T-cell (primary cell): ENCODE measurements around the gene ISY1. TPM values are rescaled to one million over a fixed set of nuclear protein-coding genes. Genes with fewer than 3 reads are reported as not detected.
"Not testable (repeated sequence)": the region's sequence is repeated elsewhere in the genome, so short reads cannot be mapped to it uniquely, and the experiment has no call there.

Experiments used
- ATAC-seq, 4 experiments: fragments of 200-7000 bp in 3 of 4; fragments of 150-1000 bp in 1 of 4; cut with Tn5 transposase; replicated peaks in 1 of 4; 1 replicate in 3 of 4; 2 replicates in 1 of 4; pipeline ENCODE4 v1.10.0; 2021; ENCODE audit warnings: moderate library complexity in 3 of 4, mild to moderate bottlenecking in 2 of 4, moderate number of reproducible peaks in 1 of 4
- CTCF ChIA-PET, 2 donors: fragments of 300-600 bp; sonication (Branson Sonifier 250); formaldehyde crosslinking; loops; one replicate each; lab custom pipeline; 2022; ENCODE audit warnings: antibody characterized with exemption in 2 of 2; lab: Charles Lee
- POLR2A ChIA-PET, 2 donors: fragments of 300-600 bp; sonication (Branson Sonifier 250); formaldehyde crosslinking; loops; one replicate each; lab custom pipeline; 2022; ENCODE audit warnings: antibody characterized with exemption in 2 of 2; lab: Charles Lee
- DNase-seq, 35 experiments: peaks; one replicate each; pipeline versions ENCODE4 v3.0.0 to v3.0.0-alpha.2; 2013 to 2023
- H3K27ac ChIP-seq: one replicate; pipeline ENCODE4 v1.5.1; 2013; ENCODE audit warnings: low read length
- H3K27me3 ChIP-seq, 2 experiments: replicated peaks in 1 of 2; 1 replicate in 1 of 2; 2 replicates in 1 of 2; pipeline versions ENCODE4 v1.6.1 to v1.7.0; 2013; ENCODE audit warnings: low read length in 1 of 2, mixed read lengths in 1 of 2; ENCODE audit not compliant: control insufficient read depth in 2 of 2, insufficient read depth in 2 of 2; ENCODE audit errors: extremely low read depth in 1 of 2
- H3K36me3 ChIP-seq, 2 donors: 1 replicate in 1 of 2; 2 replicates in 1 of 2; pipeline versions ENCODE4 v1.6.1 to v1.7.0; 2013; ENCODE audit warnings: low read length in 1 of 2; ENCODE audit not compliant: control insufficient read depth in 2 of 2, insufficient read depth in 1 of 2; ENCODE audit errors: extremely low read depth in 1 of 2
- H3K4me1 ChIP-seq, 2 experiments: 1 replicate in 1 of 2; 2 replicates in 1 of 2; pipeline versions ENCODE4 v1.6.1 to v1.7.0; 2013; ENCODE audit warnings: low read length in 2 of 2, mixed read lengths in 1 of 2; ENCODE audit not compliant: insufficient read depth in 2 of 2, control insufficient read depth in 1 of 2; ENCODE audit errors: extremely low read depth in 1 of 2
- H3K4me3 ChIP-seq, 2 donors: 1 replicate in 1 of 2; 2 replicates in 1 of 2; pipeline versions ENCODE4 v1.5.1 to v1.7.0; 2013; ENCODE audit warnings: mild to moderate bottlenecking in 2 of 2, low read length in 1 of 2, moderate library complexity in 1 of 2; ENCODE audit not compliant: control insufficient read depth in 1 of 2; ENCODE audit errors: extremely low read depth in 1 of 2
- H3K9me3 ChIP-seq: 2 replicates; pipeline ENCODE4 v1.7.0; 2013
- H3K27ac Mint-ChIP-seq, 2 donors: one replicate each; pipeline ENCODE4 v1.8.0; 2020 to 2021; ENCODE audit warnings: mild to moderate bottlenecking in 2 of 2, mixed read lengths in 2 of 2
- H3K27me3 Mint-ChIP-seq, 2 donors: one replicate each; pipeline ENCODE4 v1.8.0; 2021 to 2022; ENCODE audit warnings: mixed read lengths in 2 of 2
- H3K36me3 Mint-ChIP-seq: one replicate; pipeline ENCODE4 v1.8.0; 2021; ENCODE audit warnings: mixed read lengths
- H3K4me1 Mint-ChIP-seq, 3 donors: one replicate each; pipeline ENCODE4 v1.8.0; 2020 to 2022; ENCODE audit warnings: mixed read lengths in 3 of 3, mild to moderate bottlenecking in 1 of 3
- H3K4me3 Mint-ChIP-seq, 3 donors: one replicate each; pipeline ENCODE4 v1.8.0; 2020 to 2022; ENCODE audit warnings: mild to moderate bottlenecking in 3 of 3, mixed read lengths in 3 of 3, moderate library complexity in 3 of 3
- H3K9me3 Mint-ChIP-seq, 3 donors: one replicate each; pipeline ENCODE4 v1.8.0; 2020 to 2022; ENCODE audit warnings: mixed read lengths in 3 of 3
- WGBS: methylation state at CpG from one replicate; pipeline ENCODE4 v1.1.5; 2013; ENCODE audit warnings: missing lambda C conversion rate; ENCODE audit not compliant: insufficient coverage; 5-methylcytosine and 5-hydroxymethylcytosine counted together
- total RNA-seq, 35 experiments: library from RNA in 6 of 35; stranded (reverse) in 6 of 35; fragments of 120-200 nt in 1 of 35; gene quantifications; one replicate each; pipeline versions ENCODE4 v1.2.1 to v1.2.4 and lab custom pipeline; 2013 to 2026

The ISY1 gene
- total RNA-seq, 5 donors from 2014 or later (not counting 1 experiment from before 2014, with no cell fraction given), result 34.8 to 42.0 (median 35.9) TPM

- Mint-ChIP-seq H3K4me3 (peak overlapping the region; percentile 95 to 98 (median 96)), H3K4me1 (peaks cover 34 to 48% (median 45%) of the 10 kb centered on the region in 3 donors), H3K36me3 (peaks cover 25% of the 10 kb centered on the region), H3K27me3 (no peaks in the 10 kb centered on the region), H3K9me3 (no peaks in the 10 kb centered on the region), H3K27ac (peak overlapping the region; percentile 98 to 99)
- Histone ChIP-seq H3K27ac (peak overlapping the region; percentile 94), H3K4me1 (peaks cover 12 to 15% of the 10 kb centered on the region in 2 experiments), H3K36me3 (peaks cover 0 to 29% of the 10 kb centered on the region in 2 donors), H3K27me3 (no peaks in the 10 kb centered on the region), H3K9me3 (no peaks in the 10 kb centered on the region), H3K4me3 (no peak overlapping the region)
- peak in 1 of 35 experiments; percentile 29 for DNase-seq
- no peak for ATAC-seq
- CTCF ChIA-PET, result interaction anchor here (0.7 to 2.5 kb wide), 14 partner anchors 12 to 192 kb away, joined by 3 to 9 read pairs (median 4); no protein-coding TSS in a partner anchor
- POLR2A ChIA-PET, result interaction anchor here in 1 of 2 donors (0.7 to 1.7 kb wide), 3 partner anchors 19 to 44 kb away, joined by 5 to 8 read pairs (median 6); partner anchors contain the start of gene CNBP
- 84% methylated on average over 2 of the region's 5 CpGs for WGBS
Measured at GRCh38 chr3:129162729-129163579, 2.1 kb upstream of the ISY1 start.

GRCh38 chr3:129161860-129162271, 1.0 kb upstream of the ISY1 start:
- peaks cover 19% of the 10 kb centered on the region for H3K36me3 Mint-ChIP-seq
- Histone ChIP-seq H3K27ac (peak overlapping the region; percentile 94), H3K4me1 (peaks cover 12 to 15% of the 10 kb centered on the region in 2 experiments), H3K27me3 (no peaks in the 10 kb centered on the region), H3K36me3 (peaks cover 0 to 30% of the 10 kb centered on the region in 2 donors), H3K4me3 (peak overlapping the region; percentile 68 to 86), H3K9me3 (no peaks in the 10 kb centered on the region)
- H3K27ac Mint-ChIP-seq, result peak overlapping the region; percentile 98 to 99
- no peaks in the 10 kb centered on the region for H3K27me3 Mint-ChIP-seq
- H3K9me3 Mint-ChIP-seq, result no peaks in the 10 kb centered on the region
- no peak for ATAC-seq
- WGBS, result 0% methylated on average over 8 of the region's 12 CpGs
- H3K4me1 Mint-ChIP-seq, result peaks cover 34 to 46% (median 43%) of the 10 kb centered on the region in 3 donors
- peak overlapping the region; percentile 95 to 98 (median 96) for H3K4me3 Mint-ChIP-seq
- DNase-seq, result peak in 10 of 35 experiments; percentile 4 to 49 (median 16)
- POLR2A ChIA-PET, result interaction anchor here in 1 of 2 donors (1.3 to 1.7 kb wide), 3 partner anchors 9 to 43 kb away, joined by 3 to 8 read pairs (median 6); no protein-coding TSS in a partner anchor
- CTCF ChIA-PET, result interaction anchor here (0.5 to 2.5 kb wide), 14 partner anchors 13 to 393 kb away, joined by 3 to 9 read pairs (median 4); partner anchors contain the start of gene CNBP (in 1 of the 2)

- peaks cover 22% of the 10 kb centered on the region for H3K36me3 Mint-ChIP-seq
- ChIA-PET CTCF (no interaction called here), POLR2A (no interaction called here)
- ATAC-seq (no peak), DNase-seq (no peak)
- H3K9me3 Mint-ChIP-seq, result no peaks in the 10 kb centered on the region
- no peak overlapping the region for H3K27ac Mint-ChIP-seq
- H3K4me1 Mint-ChIP-seq, result peaks cover 0 to 3% (median 1%) of the 10 kb centered on the region in 3 donors
- no peak overlapping the region for H3K4me3 Mint-ChIP-seq
- no peak overlapping the region for H3K27ac ChIP-seq
- no peaks in the 10 kb centered on the region for H3K9me3 ChIP-seq
- no peak overlapping the region for H3K4me3 ChIP-seq
- H3K4me1 ChIP-seq, result no peaks in the 10 kb centered on the region
- H3K27me3 Mint-ChIP-seq, result no peaks in the 10 kb centered on the region
- H3K27me3 ChIP-seq, result no peaks in the 10 kb centered on the region
- peaks cover 4 to 52% of the 10 kb centered on the region in 2 donors for H3K36me3 ChIP-seq
Measured at GRCh38 chr3:129144786-129145185, 16.1 kb downstream of the ISY1 start.

GRCh38 chr3:129141011-129141410, 19.9 kb downstream of the ISY1 start:
- H3K9me3 Mint-ChIP-seq, POLR2A ChIA-PET, H3K4me3 Mint-ChIP-seq, H3K4me3 ChIP-seq, H3K9me3 ChIP-seq, H3K27ac ChIP-seq, H3K27me3 ChIP-seq, DNase-seq, CTCF ChIA-PET, H3K4me1 ChIP-seq, H3K27me3 Mint-ChIP-seq, H3K27ac Mint-ChIP-seq, H3K4me1 Mint-ChIP-seq, ATAC-seq: not testable (repeated sequence)
- 96% methylated on average over 3 of the region's 5 CpGs for WGBS
- H3K36me3 Mint-ChIP-seq, result peaks cover 17% of the 10 kb centered on the region
- H3K36me3 ChIP-seq, result peaks cover 4 to 53% of the 10 kb centered on the region in 2 donors

- ChIA-PET CTCF (no interaction called here), POLR2A (interaction anchor here in 1 of 2 donors (0.6 kb wide), 1 partner anchor 21 kb away, joined by 3 read pairs; no protein-coding TSS in a partner anchor)
- Histone ChIP-seq H3K36me3 (peaks cover 0 to 45% of the 10 kb centered on the region in 2 donors), H3K9me3 (no peaks in the 10 kb centered on the region), H3K27me3 (no peaks in the 10 kb centered on the region), H3K4me1 (no peaks in the 10 kb centered on the region), H3K4me3 (no peak overlapping the region), H3K27ac (no peak overlapping the region)
- Mint-ChIP-seq H3K36me3 (peaks cover 10% of the 10 kb centered on the region), H3K4me1 (no peaks in the 10 kb centered on the region), H3K27me3 (no peaks in the 10 kb centered on the region), H3K4me3 (no peak overlapping the region), H3K27ac (no peak overlapping the region), H3K9me3 (no peaks in the 10 kb centered on the region)
- no peak for DNase-seq
- 60% methylated on average over 1 of the region's 1 CpG for WGBS
- no peak for ATAC-seq
Measured at GRCh38 chr3:129139911-129140310, 21.0 kb downstream of the ISY1 start.

GRCh38 chr3:129136275-129136674, 24.6 kb downstream of the ISY1 start:
- not testable (repeated sequence) for H3K27me3 ChIP-seq, H3K27ac Mint-ChIP-seq, ATAC-seq, H3K27ac ChIP-seq, H3K4me1 ChIP-seq, DNase-seq, H3K9me3 ChIP-seq, H3K27me3 Mint-ChIP-seq, H3K4me3 Mint-ChIP-seq, H3K9me3 Mint-ChIP-seq, H3K4me3 ChIP-seq
- Mint-ChIP-seq H3K4me1 (peaks cover 15 to 19% (median 17%) of the 10 kb centered on the region in 3 donors), H3K36me3 (peaks cover 39% of the 10 kb centered on the region)
- peaks cover 8 to 55% of the 10 kb centered on the region in 2 donors for H3K36me3 ChIP-seq
- ChIA-PET CTCF (interaction anchor here in 1 of 2 donors (0.9 kb wide), 1 partner anchor 166 kb away, joined by 3 read pairs; no protein-coding TSS in a partner anchor), POLR2A (interaction anchor here in 1 of 2 donors (0.6 kb wide), 1 partner anchor 21 kb away, joined by 3 read pairs; no protein-coding TSS in a partner anchor)
- WGBS, result 94% methylated on average over 3 of the region's 10 CpGs
